Measurements from ENCODE around the gene PTCD2.

The PTCD2 gene

DNA sequence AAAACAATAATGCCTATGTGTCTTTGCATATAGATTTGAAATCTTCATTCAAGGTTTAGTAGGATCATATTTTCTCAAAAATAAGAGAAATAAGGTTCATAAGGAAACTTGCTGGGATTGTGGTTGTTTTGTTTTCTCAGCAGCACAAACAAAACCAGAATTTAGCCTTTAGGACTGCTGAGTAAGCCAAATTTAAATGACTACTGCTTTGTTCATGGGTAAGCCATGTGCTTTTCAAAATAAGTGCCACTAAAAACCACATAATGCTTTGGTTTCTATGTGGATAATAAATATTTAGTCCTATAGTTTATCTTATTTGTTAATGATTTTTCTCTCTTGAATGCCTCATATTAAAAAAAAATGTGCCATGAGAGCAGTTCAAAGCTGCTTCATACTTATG, 38.8 kb downstream of the PTCD2 start:
- DNase-seq (ENCODE audit: insufficient read length, low spot score) = no peak
- TF ChIP-seq POLR2AphosphoS5 (IDR thresholded peaks at IDR 0.05; ENCODE audit: low read depth, low read length) (no peak), SPI1 (IDR thresholded peaks at IDR 0.05; ENCODE audit: low read depth, low read length) (no peak), PAX5 (IDR thresholded peaks at IDR 0.05; ENCODE audit: insufficient read depth, low read length, severe bottlenecking) (no peak), POLR2A (IDR thresholded peaks at IDR 0.05; ENCODE audit: low read depth, low read length) (no peak), POU2F2 (IDR thresholded peaks at IDR 0.05; ENCODE audit: low read depth, low read length) (no peak), TAF1 (IDR thresholded peaks at IDR 0.05; ENCODE audit: low read depth, low read length) (no peak)
- FAIRE-seq = no peak

- no peak for DNase-seq (ENCODE audit: insufficient read length, low spot score)
- TF ChIP-seq POLR2A (IDR thresholded peaks at IDR 0.05; ENCODE audit: low read depth, low read length) (no peak), POU2F2 (IDR thresholded peaks at IDR 0.05; ENCODE audit: low read depth, low read length) (no peak), TAF1 (IDR thresholded peaks at IDR 0.05; ENCODE audit: low read depth, low read length) (no peak), PAX5 (IDR thresholded peaks at IDR 0.05; ENCODE audit: insufficient read depth, low read length, severe bottlenecking) (no peak), SPI1 (IDR thresholded peaks at IDR 0.05; ENCODE audit: low read depth, low read length) (no peak), POLR2AphosphoS5 (IDR thresholded peaks at IDR 0.05; ENCODE audit: low read depth, low read length) (no peak)
- FAIRE-seq = no peak
Measured at GRCh38 chr5:72359886-72360285, 39.7 kb downstream of the PTCD2 start.

- FAIRE-seq (no peak), DNase-seq (ENCODE audit: insufficient read length, low spot score) (no peak)
- TF ChIP-seq PAX5 (IDR thresholded peaks at IDR 0.05; ENCODE audit: insufficient read depth, low read length, severe bottlenecking) (no peak), POLR2AphosphoS5 (IDR thresholded peaks at IDR 0.05; ENCODE audit: low read depth, low read length) (no peak), TAF1 (IDR thresholded peaks at IDR 0.05; ENCODE audit: low read depth, low read length) (no peak), POU2F2 (IDR thresholded peaks at IDR 0.05; ENCODE audit: low read depth, low read length) (no peak), POLR2A (IDR thresholded peaks at IDR 0.05; ENCODE audit: low read depth, low read length) (no peak), SPI1 (IDR thresholded peaks at IDR 0.05; ENCODE audit: low read depth, low read length) (no peak)
Measured at GRCh38 chr5:72363166-72363802, 43.1 kb downstream of the PTCD2 start.

DNA sequence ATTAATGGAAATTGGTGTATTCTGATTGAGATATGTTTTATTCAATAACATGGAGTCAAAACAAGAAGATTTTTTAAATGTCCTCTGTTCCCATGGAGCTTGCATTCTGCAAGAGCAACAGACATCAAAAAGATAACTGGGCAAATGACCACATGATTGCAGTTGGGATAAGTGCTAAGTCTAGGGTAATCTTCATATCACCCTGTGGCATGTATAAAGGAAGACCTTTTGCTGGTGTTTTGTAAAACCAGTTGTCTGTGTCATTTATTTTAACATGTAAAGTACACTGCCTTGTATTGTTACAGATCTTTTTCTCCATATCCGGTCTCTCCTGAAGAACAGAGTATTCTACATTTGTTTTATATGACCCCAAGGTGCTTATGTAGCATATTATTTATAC, 44.0 kb downstream of the PTCD2 start:
- FAIRE-seq (peak; percentile 48), DNase-seq (ENCODE audit: insufficient read length, low spot score) (no peak)
- no peak for TF ChIP-seq SPI1 (IDR thresholded peaks at IDR 0.05; ENCODE audit: low read depth, low read length)

DNA sequence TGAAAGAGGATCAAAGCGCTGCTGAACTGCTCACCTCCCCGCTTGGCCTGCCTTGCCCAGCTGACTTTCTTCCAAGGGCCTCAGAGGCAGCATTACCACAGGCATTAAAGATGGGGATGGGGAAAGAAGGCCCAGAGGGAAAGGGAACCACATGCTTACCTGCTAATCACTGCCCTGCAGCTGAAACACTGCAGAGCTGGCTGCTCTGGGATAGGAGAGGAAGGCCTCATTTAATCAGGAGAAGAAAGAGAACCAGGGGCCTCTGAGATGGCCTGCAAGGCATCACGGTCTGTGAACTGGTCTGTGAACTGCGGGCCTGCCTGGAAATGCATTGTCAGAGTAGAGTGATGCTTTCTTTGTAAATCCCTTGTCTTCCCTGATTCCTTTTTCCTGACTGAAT, 44.8 kb downstream of the PTCD2 start:
- no peak for FAIRE-seq
- no peak for DNase-seq (ENCODE audit: insufficient read length, low spot score)
- TF ChIP-seq POLR2A (IDR thresholded peaks at IDR 0.05; ENCODE audit: low read depth, low read length) = no peak
- no peak for TF ChIP-seq POU2F2 (IDR thresholded peaks at IDR 0.05; ENCODE audit: low read depth, low read length)
- TF ChIP-seq SPI1 (IDR thresholded peaks at IDR 0.05; ENCODE audit: low read depth, low read length) = no peak
- no peak for TF ChIP-seq PAX5 (IDR thresholded peaks at IDR 0.05; ENCODE audit: insufficient read depth, low read length, severe bottlenecking)
- no peak for TF ChIP-seq TAF1 (IDR thresholded peaks at IDR 0.05; ENCODE audit: low read depth, low read length)
- TF ChIP-seq POLR2AphosphoS5 (IDR thresholded peaks at IDR 0.05; ENCODE audit: low read depth, low read length) = no peak

- peak; percentile 77 for FAIRE-seq
- TF ChIP-seq SPI1 (IDR thresholded peaks at IDR 0.05; ENCODE audit: low read depth, low read length) = no peak
- TF ChIP-seq POLR2A (IDR thresholded peaks at IDR 0.05; ENCODE audit: low read depth, low read length) = no peak
- TF ChIP-seq TAF1 (IDR thresholded peaks at IDR 0.05; ENCODE audit: low read depth, low read length) = no peak
- no peak for TF ChIP-seq PAX5 (IDR thresholded peaks at IDR 0.05; ENCODE audit: insufficient read depth, low read length, severe bottlenecking)
- no peak for TF ChIP-seq POU2F2 (IDR thresholded peaks at IDR 0.05; ENCODE audit: low read depth, low read length)
- TF ChIP-seq POLR2AphosphoS5 (IDR thresholded peaks at IDR 0.05; ENCODE audit: low read depth, low read length) = no peak
- no peak for DNase-seq (ENCODE audit: insufficient read length, low spot score)
Measured at GRCh38 chr5:72366324-72366976, 46.3 kb downstream of the PTCD2 start.

DNA sequence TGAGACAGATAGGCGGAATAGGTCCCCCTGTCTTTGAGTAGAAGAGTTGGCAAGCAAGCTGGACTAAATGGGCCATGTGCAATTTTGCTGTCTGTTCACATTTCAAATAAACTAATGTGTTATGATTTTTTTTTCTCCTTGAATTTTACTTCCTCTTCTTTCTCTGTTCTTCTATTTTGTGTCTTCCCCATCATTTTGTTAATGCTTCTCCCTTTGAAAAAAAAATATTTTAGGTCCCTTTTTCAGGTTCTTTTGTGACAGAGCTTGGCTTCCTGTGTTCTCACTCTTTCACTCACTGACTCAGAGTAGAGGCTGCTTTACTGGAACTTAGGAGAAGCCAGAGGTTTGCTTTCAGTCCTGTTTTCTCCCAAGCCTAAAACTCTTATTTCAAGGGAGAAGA, 48.1 kb downstream of the PTCD2 start:
- DNase-seq (ENCODE audit: insufficient read length, low spot score) = no peak
- no peak for TF ChIP-seq POLR2AphosphoS5 (IDR thresholded peaks at IDR 0.05; ENCODE audit: low read depth, low read length)
- no peak for TF ChIP-seq POLR2A (IDR thresholded peaks at IDR 0.05; ENCODE audit: low read depth, low read length)
- TF ChIP-seq PAX5 (IDR thresholded peaks at IDR 0.05; ENCODE audit: insufficient read depth, low read length, severe bottlenecking) = no peak
- no peak for TF ChIP-seq SPI1 (IDR thresholded peaks at IDR 0.05; ENCODE audit: low read depth, low read length)
- TF ChIP-seq TAF1 (IDR thresholded peaks at IDR 0.05; ENCODE audit: low read depth, low read length) = no peak
- TF ChIP-seq POU2F2 (IDR thresholded peaks at IDR 0.05; ENCODE audit: low read depth, low read length) = no peak
- no peak for FAIRE-seq

DNA sequence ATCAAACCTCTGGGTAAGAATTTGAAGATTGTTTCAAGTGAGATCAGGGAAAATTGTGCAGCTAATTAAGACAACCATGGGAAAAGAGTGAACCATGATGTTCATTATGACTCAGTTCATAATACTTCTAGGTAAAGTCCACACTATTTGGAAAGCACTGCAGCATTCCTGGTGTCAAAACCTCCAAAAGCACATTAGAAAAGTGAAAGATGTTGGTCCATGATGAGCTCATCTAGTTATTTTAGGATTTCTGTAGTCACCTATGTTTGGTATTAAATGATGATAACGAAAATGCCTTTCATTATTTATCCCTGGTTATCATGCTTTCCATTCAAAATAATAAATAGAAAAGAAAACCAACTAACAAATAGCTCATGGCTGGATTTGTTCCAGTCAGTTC, 49.1 kb downstream of the PTCD2 start:
- TF ChIP-seq PAX5 (IDR thresholded peaks at IDR 0.05; ENCODE audit: insufficient read depth, low read length, severe bottlenecking) = no peak
- no peak for TF ChIP-seq TAF1 (IDR thresholded peaks at IDR 0.05; ENCODE audit: low read depth, low read length)
- no peak for TF ChIP-seq POLR2A (IDR thresholded peaks at IDR 0.05; ENCODE audit: low read depth, low read length)
- TF ChIP-seq SPI1 (IDR thresholded peaks at IDR 0.05; ENCODE audit: low read depth, low read length) = no peak
- no peak for TF ChIP-seq POU2F2 (IDR thresholded peaks at IDR 0.05; ENCODE audit: low read depth, low read length)
- no peak for TF ChIP-seq POLR2AphosphoS5 (IDR thresholded peaks at IDR 0.05; ENCODE audit: low read depth, low read length)
- FAIRE-seq (no peak), DNase-seq (ENCODE audit: insufficient read length, low spot score) (no peak)

DNA sequence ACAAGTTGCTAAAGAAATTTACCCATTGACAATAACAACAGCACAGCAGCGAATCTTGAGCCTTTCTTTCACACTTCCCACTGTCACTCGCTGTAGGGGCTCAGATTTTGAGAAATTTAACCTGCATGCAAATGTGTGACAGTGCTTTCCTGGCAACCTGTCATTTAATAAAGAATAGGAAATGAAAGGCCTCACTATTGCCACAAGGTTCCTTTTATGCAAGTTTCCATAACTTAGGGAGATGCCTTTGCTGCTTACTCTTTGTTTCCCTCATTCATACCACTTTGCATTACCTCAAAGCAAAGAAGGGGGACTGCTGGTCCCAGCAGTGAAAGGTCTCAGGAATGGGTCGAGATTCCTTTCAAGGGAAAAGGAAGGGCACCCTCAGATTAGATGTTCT, 49.5 kb downstream of the PTCD2 start:
- DNase-seq (ENCODE audit: insufficient read length, low spot score) (no peak), FAIRE-seq (no peak)
- TF ChIP-seq SPI1 (IDR thresholded peaks at IDR 0.05; ENCODE audit: low read depth, low read length) (no peak), TAF1 (IDR thresholded peaks at IDR 0.05; ENCODE audit: low read depth, low read length) (no peak), POU2F2 (IDR thresholded peaks at IDR 0.05; ENCODE audit: low read depth, low read length) (no peak), PAX5 (IDR thresholded peaks at IDR 0.05; ENCODE audit: insufficient read depth, low read length, severe bottlenecking) (no peak), POLR2AphosphoS5 (IDR thresholded peaks at IDR 0.05; ENCODE audit: low read depth, low read length) (no peak), POLR2A (IDR thresholded peaks at IDR 0.05; ENCODE audit: low read depth, low read length) (no peak)

- FAIRE-seq (no peak), DNase-seq (ENCODE audit: insufficient read length, low spot score) (no peak)
- TF ChIP-seq SPI1 (IDR thresholded peaks at IDR 0.05; ENCODE audit: low read depth, low read length) (no peak), TAF1 (IDR thresholded peaks at IDR 0.05; ENCODE audit: low read depth, low read length) (no peak), PAX5 (IDR thresholded peaks at IDR 0.05; ENCODE audit: insufficient read depth, low read length, severe bottlenecking) (no peak), POLR2A (IDR thresholded peaks at IDR 0.05; ENCODE audit: low read depth, low read length) (no peak), POLR2AphosphoS5 (IDR thresholded peaks at IDR 0.05; ENCODE audit: low read depth, low read length) (no peak), POU2F2 (IDR thresholded peaks at IDR 0.05; ENCODE audit: low read depth, low read length) (no peak)
Measured at GRCh38 chr5:72372331-72372730, 52.2 kb downstream of the PTCD2 start.

Data from GM12891 (cell line).